Fibroblast of villous mesenchyme (primary cell): ENCODE measurements around the gene THOC2. TPM values are rescaled to one million over a fixed set of nuclear protein-coding genes. Genes with fewer than 3 reads are reported as not detected.
A peak's percentile ranks its signal among the peaks of the same experiment; 100 is the strongest.

Source experiments
- DNase-seq: peaks from one replicate; pipeline ENCODE4 v3.0.0-alpha.2; 2010; ENCODE audit warnings: low read depth
- H3K4me3 ChIP-seq: 2 replicates; pipeline ENCODE4 v1.5.1; 2011; ENCODE audit warnings: low read depth, mild to moderate bottlenecking, low read length
- total RNA-seq: library from RNA; depleted of rRNA; stranded (reverse); fragments of >200 nt; gene quantifications from 2 replicates; pipeline ENCODE4 v1.2.3, GENCODE V29; 2012
- TF ChIP-seq, protein P1 (sequence below): IDR thresholded peaks from 2 replicates; pipeline ENCODE4 v1.5.1; 2012; ENCODE audit warnings: low read depth, mild to moderate bottlenecking, low read length; ENCODE audit not compliant: insufficient read depth

Gene THOC2
- total RNA-seq, 1 donor: 101 TPM

DNA sequence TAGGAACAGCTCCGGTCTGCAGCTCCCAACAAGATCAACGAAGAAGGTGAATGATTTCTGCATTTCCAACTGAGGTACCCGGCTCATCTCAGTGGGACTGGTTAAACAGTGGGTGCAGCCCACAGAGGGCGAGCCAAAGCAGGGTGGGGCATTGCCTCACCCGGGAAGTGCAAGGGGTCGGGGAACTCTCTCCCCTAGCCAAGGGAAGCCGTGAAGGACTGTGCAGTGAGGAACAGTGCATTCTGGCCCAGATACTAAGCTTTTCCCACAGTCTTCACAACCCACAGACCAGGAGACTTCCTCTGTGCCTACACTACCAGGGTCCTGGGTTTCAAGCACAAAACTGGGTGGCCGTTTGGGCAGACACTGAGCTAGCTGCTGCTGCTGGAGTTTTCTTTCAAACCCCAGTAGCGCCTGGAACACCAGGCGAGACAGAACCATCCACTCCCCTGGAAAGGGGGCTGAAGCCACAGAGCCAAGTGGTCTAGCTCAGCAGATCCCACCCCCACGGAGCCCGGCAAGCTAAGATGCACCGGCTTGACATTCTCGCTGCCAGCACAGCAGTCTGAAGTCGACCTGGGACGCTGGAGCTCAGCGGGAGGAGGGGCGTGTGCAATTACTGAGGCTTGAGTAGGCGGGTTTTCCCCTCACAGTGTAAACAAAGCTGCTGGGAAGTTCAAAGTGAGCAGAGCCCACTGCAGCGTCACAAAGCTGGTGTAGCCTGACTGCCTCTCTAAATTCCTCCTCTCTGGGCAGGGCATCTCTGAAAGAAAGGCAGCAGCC lies 84.6 kb downstream of the THOC2 start:
- H3K4me3 ChIP-seq: no peak overlapping the region
- TF ChIP-seq, protein P1, sequence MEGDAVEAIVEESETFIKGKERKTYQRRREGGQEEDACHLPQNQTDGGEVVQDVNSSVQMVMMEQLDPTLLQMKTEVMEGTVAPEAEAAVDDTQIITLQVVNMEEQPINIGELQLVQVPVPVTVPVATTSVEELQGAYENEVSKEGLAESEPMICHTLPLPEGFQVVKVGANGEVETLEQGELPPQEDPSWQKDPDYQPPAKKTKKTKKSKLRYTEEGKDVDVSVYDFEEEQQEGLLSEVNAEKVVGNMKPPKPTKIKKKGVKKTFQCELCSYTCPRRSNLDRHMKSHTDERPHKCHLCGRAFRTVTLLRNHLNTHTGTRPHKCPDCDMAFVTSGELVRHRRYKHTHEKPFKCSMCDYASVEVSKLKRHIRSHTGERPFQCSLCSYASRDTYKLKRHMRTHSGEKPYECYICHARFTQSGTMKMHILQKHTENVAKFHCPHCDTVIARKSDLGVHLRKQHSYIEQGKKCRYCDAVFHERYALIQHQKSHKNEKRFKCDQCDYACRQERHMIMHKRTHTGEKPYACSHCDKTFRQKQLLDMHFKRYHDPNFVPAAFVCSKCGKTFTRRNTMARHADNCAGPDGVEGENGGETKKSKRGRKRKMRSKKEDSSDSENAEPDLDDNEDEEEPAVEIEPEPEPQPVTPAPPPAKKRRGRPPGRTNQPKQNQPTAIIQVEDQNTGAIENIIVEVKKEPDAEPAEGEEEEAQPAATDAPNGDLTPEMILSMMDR: no peak
- DNase-seq: peak; percentile 77

DNA sequence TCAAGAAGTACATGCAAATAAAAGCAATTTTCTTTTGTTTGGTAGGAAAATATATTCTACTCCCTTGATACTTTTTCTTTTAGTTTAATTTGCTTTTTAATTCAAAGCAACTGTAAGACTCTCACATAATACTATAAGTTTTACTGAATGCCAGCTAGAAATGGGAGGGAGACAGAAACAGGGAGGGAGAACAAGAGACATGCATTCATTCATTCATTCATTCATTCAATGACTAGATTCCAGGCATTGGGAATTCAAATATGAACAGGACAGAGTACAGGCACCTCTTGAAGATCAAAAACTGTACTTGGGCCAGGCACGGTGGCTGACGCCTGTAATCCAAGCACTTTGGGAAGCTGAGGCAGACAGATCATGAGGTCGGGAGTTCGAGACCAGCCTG lies 85.6 kb downstream of the THOC2 start:
- TF ChIP-seq, protein P1: no peak
- no peak overlapping the region for H3K4me3 ChIP-seq
- DNase-seq: no peak

GRCh38 chrX:123629502-123629901 lies 103.3 kb downstream of the THOC2 start:
- no peak overlapping the region for H3K4me3 ChIP-seq
- no peak for DNase-seq
- TF ChIP-seq, protein P1: no peak

DNA sequence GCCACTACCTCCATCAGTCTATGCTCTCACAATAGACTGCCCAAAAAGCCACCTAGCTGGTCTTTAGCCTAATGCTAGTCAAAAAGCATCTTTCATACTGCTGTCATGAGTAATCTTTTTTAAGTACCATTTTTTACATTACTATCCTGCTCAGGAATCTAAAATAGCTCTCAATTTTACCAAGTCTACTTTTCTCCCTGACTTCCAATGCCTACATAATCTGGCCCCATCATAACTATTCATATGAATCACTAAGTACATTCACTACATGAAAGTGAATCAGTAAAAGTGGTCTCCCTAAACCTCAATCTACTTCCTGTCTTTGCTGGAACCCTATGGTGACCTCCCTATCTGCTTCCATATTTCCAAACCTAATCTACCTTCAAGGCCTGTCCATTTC lies 105.9 kb downstream of the THOC2 start:
- H3K4me3 ChIP-seq: no peak overlapping the region
- TF ChIP-seq, protein P1: no peak
- no peak for DNase-seq

DNA sequence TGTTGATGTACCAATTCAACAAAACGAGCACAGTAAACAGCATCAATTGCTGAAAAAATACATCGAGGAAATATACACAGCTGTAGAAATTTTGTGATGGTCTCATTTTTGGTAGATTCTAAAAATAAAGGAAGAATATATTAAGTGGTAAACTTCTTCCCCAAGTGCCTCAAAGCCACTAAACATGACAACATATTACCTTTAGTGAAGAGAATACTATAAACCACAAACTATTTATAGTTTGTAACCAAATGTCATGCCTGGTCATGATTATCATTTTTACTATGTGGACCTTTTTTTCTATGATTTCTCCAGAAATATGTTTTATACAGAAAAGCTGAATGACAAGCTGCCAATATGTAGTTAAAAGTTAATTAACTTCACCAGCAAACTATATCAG lies 106.9 kb downstream of the THOC2 start:
- H3K4me3 ChIP-seq: no peak overlapping the region
- DNase-seq: no peak
- TF ChIP-seq, protein P1: no peak

GRCh38 chrX:123625477-123625876 lies 107.4 kb downstream of the THOC2 start:
- no peak overlapping the region for H3K4me3 ChIP-seq
- TF ChIP-seq, protein P1: no peak
- no peak for DNase-seq

GRCh38 chrX:123617007-123617406 lies 115.8 kb downstream of the THOC2 start:
- TF ChIP-seq, protein P1: no peak
- DNase-seq: peak; percentile 9
- H3K4me3 ChIP-seq: no peak overlapping the region
